GM12878 (cell line): ENCODE data around the gene MRPL39. TPM values are rescaled to one million over a fixed set of nuclear protein-coding genes. Genes with fewer than 3 reads are reported as not detected.
A peak's percentile ranks its signal among the peaks of the same experiment; 100 is the strongest.

Source experiments
- BCL11A ChIP-seq: IDR thresholded peaks from 2 replicates; pipeline ENCODE4 v1.6.1; 2011; ENCODE audit warnings: low read depth, low read length
- CHD1 ChIP-seq: IDR thresholded peaks from 2 replicates; pipeline ENCODE4 v1.6.1; 2012; ENCODE audit warnings: low read depth, low read length, improper control_type of control experiment
- CREB1 ChIP-seq: IDR thresholded peaks from 2 replicates; pipeline ENCODE4 v1.6.1; 2012; ENCODE audit warnings: low read depth, mild to moderate bottlenecking, inconsistent platforms
- EGR1 ChIP-seq, 2 experiments: IDR thresholded peaks; 1 replicate in 1 of 2; 2 replicates in 1 of 2; pipeline ENCODE4 v1.6.1; 2011 to 2012; ENCODE audit warnings: low read depth in 2 of 2, low read length in 2 of 2, borderline replicate concordance in 1 of 2, mild to moderate bottlenecking in 1 of 2, moderate library complexity in 1 of 2
- EP300 ChIP-seq, 2 experiments: fragments of 150-350 bp in 1 of 2; IDR thresholded peaks; 2 replicates each; pipeline ENCODE4 v1.6.1; 2011 to 2012; ENCODE audit warnings: low read depth in 2 of 2, low read length in 2 of 2, borderline replicate concordance in 1 of 2, improper control_type of control experiment in 1 of 2, inconsistent platforms in 1 of 2; ENCODE audit not compliant: control insufficient read depth in 1 of 2
- ETV6 ChIP-seq, 2 experiments: fragments of 450-650 bp in 1 of 2; IDR thresholded peaks in 1 of 2; conservative IDR thresholded peaks in 1 of 2; 2 replicates each; pipeline ENCODE4 v1.6.1; 2014; ENCODE audit warnings: antibody characterized with exemption in 1 of 2, borderline replicate concordance in 1 of 2, low read depth in 1 of 2, mild to moderate bottlenecking in 1 of 2, moderate library complexity in 1 of 2
- IRF4 ChIP-seq: IDR thresholded peaks from 2 replicates; pipeline ENCODE4 v1.6.1; 2011; ENCODE audit warnings: low read depth, low read length
- RAD21 ChIP-seq: IDR thresholded peaks from 2 replicates; pipeline ENCODE4 v1.6.1; 2011; ENCODE audit warnings: mild to moderate bottlenecking, low read depth, low read length, moderate library complexity; ENCODE audit not compliant: insufficient read depth
- RELA ChIP-seq: fragments of 450-650 bp; IDR thresholded peaks from 2 replicates; pipeline ENCODE4 v1.8.0; 2014; ENCODE audit warnings: borderline replicate concordance; ENCODE audit not compliant: partially characterized antibody
- SMC3 ChIP-seq: IDR thresholded peaks from 2 replicates; pipeline ENCODE4 v1.6.1; 2011; ENCODE audit warnings: low read length, improper control_type of control experiment, borderline replicate concordance
- SP1 ChIP-seq: IDR thresholded peaks from one replicate; pipeline ENCODE4 v1.6.1; 2011; ENCODE audit warnings: low read depth, low read length
- SPI1 ChIP-seq: IDR thresholded peaks from 2 replicates; pipeline ENCODE4 v1.6.1; 2011; ENCODE audit warnings: low read depth, mild to moderate bottlenecking, low read length, moderate library complexity, borderline replicate concordance; ENCODE audit not compliant: insufficient read depth
- polyA plus RNA-seq, 11 experiments: library from polyadenylated mRNA; depleted of rRNA in 4 of 11; unstranded in 6 of 11; stranded (reverse) in 5 of 11; fragments of >200 nt; fragmentation: Nextera tagmentation in 4 of 11; fragmentation: Illumina TruSeq in 1 of 11; extraction: Ambion mirVana in 4 of 11; extraction: Trizol in 1 of 11; gene quantifications; 1 replicate in 1 of 11; 2 replicates in 10 of 11; pipeline versions ENCODE4 v1.2.1 to v1.2.3, GENCODE V29; 2011 to 2016; ENCODE audit warnings: inconsistent platforms in 2 of 11, missing spikeins in 2 of 11, low read depth in 1 of 11
- total RNA-seq, 4 experiments: library from RNA; depleted of rRNA in 3 of 4; stranded (reverse); fragments of >200 nt in 3 of 4; fragmentation: Illumina TruSeq in 1 of 4; extraction: Trizol in 1 of 4; gene quantifications; 2 replicates each; pipeline versions ENCODE4 v1.2.1 to v1.2.3, GENCODE V29; 2013 to 2021
- TF ChIP-seq, protein P1 (sequence below): fragments of 450-650 bp; IDR thresholded peaks from 2 replicates; pipeline ENCODE4 v1.6.1; 2017; ENCODE audit warnings: mild to moderate bottlenecking, moderate library complexity
- TF ChIP-seq, protein P2 (sequence below): fragments of 450-650 bp; IDR thresholded peaks from 2 replicates; pipeline ENCODE4 v1.6.1; 2017; ENCODE audit warnings: low read depth, mild to moderate bottlenecking, moderate library complexity

The MRPL39 gene
- total and polyA plus RNA-seq, 10 of the 15 experiments (the other 5 are each of a cell fraction or from before 2014, with no cell fraction given) = 68.8 to 292 (median 120) TPM

DNA sequence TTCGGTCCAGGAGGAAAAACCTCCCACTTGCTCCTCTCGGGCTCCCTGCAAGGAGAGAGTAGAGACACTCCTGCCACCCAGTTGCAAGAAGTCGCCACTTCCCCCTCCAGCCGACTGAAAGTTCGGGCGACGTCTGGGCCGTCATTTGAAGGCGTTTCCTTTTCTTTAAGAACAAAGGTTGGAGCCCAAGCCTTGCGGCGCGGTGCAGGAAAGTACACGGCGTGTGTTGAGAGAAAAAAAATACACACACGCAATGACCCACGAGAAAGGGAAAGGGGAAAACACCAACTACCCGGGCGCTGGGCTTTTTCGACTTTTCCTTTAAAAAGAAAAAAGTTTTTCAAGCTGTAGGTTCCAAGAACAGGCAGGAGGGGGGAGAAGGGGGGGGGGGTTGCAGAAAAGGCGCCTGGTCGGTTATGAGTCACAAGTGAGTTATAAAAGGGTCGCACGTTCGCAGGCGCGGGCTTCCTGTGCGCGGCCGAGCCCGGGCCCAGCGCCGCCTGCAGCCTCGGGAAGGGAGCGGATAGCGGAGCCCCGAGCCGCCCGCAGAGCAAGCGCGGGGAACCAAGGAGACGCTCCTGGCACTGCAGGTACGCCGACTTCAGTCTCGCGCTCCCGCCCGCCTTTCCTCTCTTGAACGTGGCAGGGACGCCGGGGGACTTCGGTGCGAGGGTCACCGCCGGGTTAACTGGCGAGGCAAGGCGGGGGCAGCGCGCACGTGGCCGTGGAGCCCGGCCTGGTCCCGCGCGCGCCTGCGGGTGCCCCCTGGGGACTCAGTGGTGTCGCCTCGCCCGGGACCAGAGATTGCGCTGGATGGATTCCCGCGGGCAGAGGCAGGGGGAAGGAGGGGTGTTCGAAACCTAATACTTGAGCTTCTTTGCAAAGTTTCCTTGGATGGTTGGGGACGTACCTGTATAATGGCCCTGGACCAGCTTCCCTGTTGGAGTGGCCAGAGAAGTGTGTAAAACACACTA, 45.3 kb downstream of the MRPL39 start (continued):
- TF ChIP-seq ETV6 (conservative IDR thresholded peaks at IDR 0.05 in 1 of 2, IDR thresholded peaks at IDR 0.05 in 1 of 2; ENCODE audit: borderline replicate concordance in 1 of 2, low read depth in 1 of 2) (no peak), SPI1 (peak; percentile 83), RELA (peak; percentile 56), IRF4 (0 out of 2 replicates have a peak, but pooled peaks have one; percentile 34), EP300 (IDR thresholded peaks at IDR 0.05; ENCODE audit: borderline replicate concordance in 1 of 2, control insufficient read depth in 1 of 2, low read depth in 2 of 2, low read length in 2 of 2) (0 out of 4 replicates have a peak, but pooled peaks have one; percentile 6 to 10), CREB1 (no peak), CHD1 (peak; percentile 47), SMC3 (peak; percentile 10), SP1 (peak; percentile 47), BCL11A (peak; percentile 28; the same call in 1 of the 2 replicates), EGR1 (IDR thresholded peaks at IDR 0.05; ENCODE audit: borderline replicate concordance in 1 of 2, low read depth in 2 of 2, low read length in 2 of 2) (peak; percentile 4 to 66; a peak in 2 of 3 replicates), RAD21 (peak; percentile 49)
- TF ChIP-seq, protein P1, sequence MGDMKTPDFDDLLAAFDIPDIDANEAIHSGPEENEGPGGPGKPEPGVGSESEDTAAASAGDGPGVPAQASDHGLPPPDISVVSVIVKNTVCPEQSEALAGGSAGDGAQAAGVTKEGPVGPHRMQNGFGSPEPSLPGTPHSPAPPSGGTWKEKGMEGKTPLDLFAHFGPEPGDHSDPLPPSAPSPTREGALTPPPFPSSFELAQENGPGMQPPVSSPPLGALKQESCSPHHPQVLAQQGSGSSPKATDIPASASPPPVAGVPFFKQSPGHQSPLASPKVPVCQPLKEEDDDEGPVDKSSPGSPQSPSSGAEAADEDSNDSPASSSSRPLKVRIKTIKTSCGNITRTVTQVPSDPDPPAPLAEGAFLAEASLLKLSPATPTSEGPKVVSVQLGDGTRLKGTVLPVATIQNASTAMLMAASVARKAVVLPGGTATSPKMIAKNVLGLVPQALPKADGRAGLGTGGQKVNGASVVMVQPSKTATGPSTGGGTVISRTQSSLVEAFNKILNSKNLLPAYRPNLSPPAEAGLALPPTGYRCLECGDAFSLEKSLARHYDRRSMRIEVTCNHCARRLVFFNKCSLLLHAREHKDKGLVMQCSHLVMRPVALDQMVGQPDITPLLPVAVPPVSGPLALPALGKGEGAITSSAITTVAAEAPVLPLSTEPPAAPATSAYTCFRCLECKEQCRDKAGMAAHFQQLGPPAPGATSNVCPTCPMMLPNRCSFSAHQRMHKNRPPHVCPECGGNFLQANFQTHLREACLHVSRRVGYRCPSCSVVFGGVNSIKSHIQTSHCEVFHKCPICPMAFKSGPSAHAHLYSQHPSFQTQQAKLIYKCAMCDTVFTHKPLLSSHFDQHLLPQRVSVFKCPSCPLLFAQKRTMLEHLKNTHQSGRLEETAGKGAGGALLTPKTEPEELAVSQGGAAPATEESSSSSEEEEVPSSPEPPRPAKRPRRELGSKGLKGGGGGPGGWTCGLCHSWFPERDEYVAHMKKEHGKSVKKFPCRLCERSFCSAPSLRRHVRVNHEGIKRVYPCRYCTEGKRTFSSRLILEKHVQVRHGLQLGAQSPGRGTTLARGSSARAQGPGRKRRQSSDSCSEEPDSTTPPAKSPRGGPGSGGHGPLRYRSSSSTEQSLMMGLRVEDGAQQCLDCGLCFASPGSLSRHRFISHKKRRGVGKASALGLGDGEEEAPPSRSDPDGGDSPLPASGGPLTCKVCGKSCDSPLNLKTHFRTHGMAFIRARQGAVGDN = no peak
- TF ChIP-seq, protein P2, sequence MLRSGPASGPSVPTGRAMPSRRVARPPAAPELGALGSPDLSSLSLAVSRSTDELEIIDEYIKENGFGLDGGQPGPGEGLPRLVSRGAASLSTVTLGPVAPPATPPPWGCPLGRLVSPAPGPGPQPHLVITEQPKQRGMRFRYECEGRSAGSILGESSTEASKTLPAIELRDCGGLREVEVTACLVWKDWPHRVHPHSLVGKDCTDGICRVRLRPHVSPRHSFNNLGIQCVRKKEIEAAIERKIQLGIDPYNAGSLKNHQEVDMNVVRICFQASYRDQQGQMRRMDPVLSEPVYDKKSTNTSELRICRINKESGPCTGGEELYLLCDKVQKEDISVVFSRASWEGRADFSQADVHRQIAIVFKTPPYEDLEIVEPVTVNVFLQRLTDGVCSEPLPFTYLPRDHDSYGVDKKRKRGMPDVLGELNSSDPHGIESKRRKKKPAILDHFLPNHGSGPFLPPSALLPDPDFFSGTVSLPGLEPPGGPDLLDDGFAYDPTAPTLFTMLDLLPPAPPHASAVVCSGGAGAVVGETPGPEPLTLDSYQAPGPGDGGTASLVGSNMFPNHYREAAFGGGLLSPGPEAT = peak; percentile 50; the same call in 1 of the 2 replicates
- TF ChIP-seq, all 136 proteins: peak for 47
